DND-41 (cell line): ENCODE results near the gene GALNT7.
A peak's percentile ranks its signal among the peaks of the same experiment; 100 is the strongest.

ENCODE experiments used
- ATAC-seq: fragments of 200-7000 bp; cut with Tn5 transposase; 3 replicates; pipeline ENCODE4 v1.9.1; 2021; ENCODE audit warnings: low read depth; ENCODE audit not compliant: insufficient read depth
- DNase-seq: peaks from one replicate; pipeline ENCODE4 v3.0.0-alpha.2; 2020
- H2AFZ ChIP-seq: 2 replicates; pipeline ENCODE4 v1.6.0; 2012; ENCODE audit warnings: low read depth, low read length
- H3K27ac ChIP-seq: 2 replicates; pipeline ENCODE4 v1.5.1; 2012; ENCODE audit warnings: low read length, inconsistent platforms
- H3K27me3 ChIP-seq: fragments of 200-600 bp; sonication (generic); 2 replicates; pipeline ENCODE4 v1.6.0; 2012; ENCODE audit warnings: low read length, mild to moderate bottlenecking, inconsistent platforms; ENCODE audit not compliant: insufficient read depth, poor library complexity
- H3K36me3 ChIP-seq: 2 replicates; pipeline ENCODE4 v1.5.1; 2012; ENCODE audit warnings: low read length, inconsistent platforms; ENCODE audit not compliant: insufficient read depth
- H3K4me1 ChIP-seq: 2 replicates; pipeline ENCODE4 v1.5.1; 2012; ENCODE audit warnings: mild to moderate bottlenecking, low read length; ENCODE audit not compliant: insufficient read depth
- H3K4me2 ChIP-seq: 2 replicates; pipeline ENCODE4 v1.6.0; 2012; ENCODE audit warnings: mild to moderate bottlenecking, moderate library complexity, low read length, inconsistent platforms; ENCODE audit not compliant: insufficient read depth
- H3K4me3 ChIP-seq, 2 experiments: fragments of 200-600 bp in 1 of 2; shearing (Covaris generic) in 1 of 2; 2 replicates each; pipeline ENCODE4 v1.5.1; 2012 to 2016; ENCODE audit warnings: inconsistent platforms in 2 of 2, low read length in 2 of 2, mild to moderate bottlenecking in 2 of 2, low read depth in 1 of 2, moderate library complexity in 1 of 2
- H3K79me2 ChIP-seq: 2 replicates; pipeline ENCODE4 v1.6.0; 2012; ENCODE audit warnings: low read length, inconsistent platforms; ENCODE audit not compliant: insufficient read depth
- H3K9ac ChIP-seq: 2 replicates; pipeline ENCODE4 v1.6.0; 2012; ENCODE audit warnings: low read depth, mild to moderate bottlenecking, inconsistent platforms, low read length, moderate library complexity
- H3K9me3 ChIP-seq: 2 replicates; pipeline ENCODE4 v1.5.1; 2012; ENCODE audit warnings: low read length, moderate library complexity, mild to moderate bottlenecking, inconsistent platforms; ENCODE audit not compliant: insufficient read depth, severe bottlenecking
- H4K20me1 ChIP-seq: 2 replicates; pipeline ENCODE4 v1.6.0; 2012; ENCODE audit warnings: low read length; ENCODE audit not compliant: insufficient read depth
- EZH2 ChIP-seq: IDR thresholded peaks from 3 replicates; pipeline ENCODE4 v1.6.1; 2012; ENCODE audit warnings: borderline replicate concordance, low read depth, mild to moderate bottlenecking, moderate library complexity, low read length, inconsistent platforms; ENCODE audit not compliant: severe bottlenecking
- TF ChIP-seq, protein P1 (sequence below): IDR thresholded peaks from 2 replicates; pipeline ENCODE4 v1.5.1; 2012; ENCODE audit warnings: borderline replicate concordance, low read length, moderate library complexity, mild to moderate bottlenecking; ENCODE audit not compliant: poor library complexity, severe bottlenecking; ENCODE audit errors: extremely low read depth

The GALNT7 gene

DNA sequence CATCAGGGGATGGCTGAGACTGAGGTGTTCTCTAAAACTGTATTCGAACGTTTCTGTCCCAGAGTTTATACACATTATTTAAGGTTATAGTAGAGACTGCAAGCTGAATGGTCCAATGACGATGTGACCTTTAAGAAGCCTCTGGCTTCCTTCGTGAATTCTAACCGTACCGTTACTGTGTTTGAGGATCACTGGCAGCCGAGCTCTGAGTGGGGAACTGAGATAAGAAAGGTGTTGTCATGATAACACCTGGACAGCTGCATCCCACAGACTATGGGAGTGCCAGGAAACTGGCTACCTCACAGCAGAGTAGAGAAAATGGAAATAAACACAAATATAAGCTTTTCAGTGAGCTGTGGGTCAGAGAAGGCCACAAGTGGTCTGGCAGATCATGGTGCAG, 106.5 kb downstream of the GALNT7 start:
- no peak overlapping the region for H3K4me3 ChIP-seq
- H3K9ac ChIP-seq = no peak overlapping the region
- no peak overlapping the region for H3K27ac ChIP-seq
- H3K79me2 ChIP-seq = peaks cover 99% of the 10 kb centered on the region
- no peaks in the 10 kb centered on the region for H3K27me3 ChIP-seq
- no peak for DNase-seq
- H3K9me3 ChIP-seq = no peaks in the 10 kb centered on the region
- no peak overlapping the region for H2AFZ ChIP-seq
- no peak for ATAC-seq
- TF ChIP-seq, protein P1, sequence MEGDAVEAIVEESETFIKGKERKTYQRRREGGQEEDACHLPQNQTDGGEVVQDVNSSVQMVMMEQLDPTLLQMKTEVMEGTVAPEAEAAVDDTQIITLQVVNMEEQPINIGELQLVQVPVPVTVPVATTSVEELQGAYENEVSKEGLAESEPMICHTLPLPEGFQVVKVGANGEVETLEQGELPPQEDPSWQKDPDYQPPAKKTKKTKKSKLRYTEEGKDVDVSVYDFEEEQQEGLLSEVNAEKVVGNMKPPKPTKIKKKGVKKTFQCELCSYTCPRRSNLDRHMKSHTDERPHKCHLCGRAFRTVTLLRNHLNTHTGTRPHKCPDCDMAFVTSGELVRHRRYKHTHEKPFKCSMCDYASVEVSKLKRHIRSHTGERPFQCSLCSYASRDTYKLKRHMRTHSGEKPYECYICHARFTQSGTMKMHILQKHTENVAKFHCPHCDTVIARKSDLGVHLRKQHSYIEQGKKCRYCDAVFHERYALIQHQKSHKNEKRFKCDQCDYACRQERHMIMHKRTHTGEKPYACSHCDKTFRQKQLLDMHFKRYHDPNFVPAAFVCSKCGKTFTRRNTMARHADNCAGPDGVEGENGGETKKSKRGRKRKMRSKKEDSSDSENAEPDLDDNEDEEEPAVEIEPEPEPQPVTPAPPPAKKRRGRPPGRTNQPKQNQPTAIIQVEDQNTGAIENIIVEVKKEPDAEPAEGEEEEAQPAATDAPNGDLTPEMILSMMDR = no peak
- no peak for TF ChIP-seq EZH2
- no peaks in the 10 kb centered on the region for H3K4me1 ChIP-seq
- H4K20me1 ChIP-seq = peaks cover 21% of the 10 kb centered on the region
- peaks cover 19% of the 10 kb centered on the region for H3K36me3 ChIP-seq
- H3K4me2 ChIP-seq = no peak overlapping the region

DNA sequence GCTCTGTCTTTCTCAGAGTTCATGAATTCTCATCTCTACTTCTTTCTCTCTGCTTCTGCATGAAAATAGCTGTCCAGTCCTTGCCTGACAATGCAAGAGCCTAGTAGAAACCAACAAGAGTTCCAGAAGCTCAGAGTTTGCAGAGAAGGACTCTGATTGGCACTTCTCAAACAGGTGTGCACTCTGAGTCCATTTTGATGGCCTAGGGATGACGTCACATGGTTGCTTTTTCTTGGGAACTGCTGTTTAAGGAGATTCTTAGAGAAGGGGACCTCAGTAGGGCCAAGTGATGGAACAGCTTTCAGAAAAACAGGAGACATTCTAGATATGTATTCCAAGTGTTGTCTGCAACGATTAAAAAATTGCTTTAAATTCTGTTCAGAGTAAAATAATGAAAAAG, 108.7 kb downstream of the GALNT7 start:
- no peak overlapping the region for H3K4me2 ChIP-seq
- H3K9me3 ChIP-seq = no peaks in the 10 kb centered on the region
- no peak overlapping the region for H3K27ac ChIP-seq
- no peak overlapping the region for H3K4me3 ChIP-seq
- peaks cover 17% of the 10 kb centered on the region for H3K36me3 ChIP-seq
- TF ChIP-seq, protein P1 = no peak
- H4K20me1 ChIP-seq = peaks cover 36% of the 10 kb centered on the region
- H2AFZ ChIP-seq = no peak overlapping the region
- H3K9ac ChIP-seq = no peak overlapping the region
- H3K27me3 ChIP-seq = no peaks in the 10 kb centered on the region
- DNase-seq (no peak), ATAC-seq (no peak)
- peaks cover 99% of the 10 kb centered on the region for H3K79me2 ChIP-seq
- H3K4me1 ChIP-seq = no peaks in the 10 kb centered on the region

DNA sequence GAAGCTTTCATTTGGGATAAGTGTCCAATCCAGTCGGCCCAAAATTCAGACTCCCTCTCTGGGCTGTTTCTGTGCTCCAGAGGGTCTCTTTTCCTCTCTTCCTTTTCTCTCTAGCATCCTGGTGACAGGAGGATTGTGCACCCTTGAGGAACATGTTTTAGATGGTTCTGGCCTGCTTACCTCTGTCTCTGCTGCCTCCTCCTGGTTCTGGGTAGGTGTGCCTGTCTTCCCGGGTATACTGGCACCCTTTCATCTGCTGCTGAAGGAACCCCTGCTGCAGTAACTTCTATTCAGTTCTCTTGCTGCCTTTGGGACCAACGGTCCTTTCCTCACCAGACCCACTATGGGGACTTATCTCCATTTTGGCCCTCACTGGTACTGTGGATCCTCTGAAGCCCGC, 112.4 kb downstream of the GALNT7 start:
- H2AFZ ChIP-seq = no peak overlapping the region
- no peaks in the 10 kb centered on the region for H3K9me3 ChIP-seq
- no peak overlapping the region for H3K4me3 ChIP-seq
- H4K20me1 ChIP-seq = peaks cover 22% of the 10 kb centered on the region
- H3K9ac ChIP-seq = no peak overlapping the region
- H3K27me3 ChIP-seq = no peaks in the 10 kb centered on the region
- peak; percentile 61 for DNase-seq
- H3K79me2 ChIP-seq = peaks cover 98% of the 10 kb centered on the region
- TF ChIP-seq, protein P1 = peak; percentile 52
- TF ChIP-seq EZH2 = no peak
- no peaks in the 10 kb centered on the region for H3K4me1 ChIP-seq
- ATAC-seq = peak; percentile 79
- H3K36me3 ChIP-seq = peaks cover 5% of the 10 kb centered on the region; the same call in 1 of the 2 replicates
- H3K4me2 ChIP-seq = no peak overlapping the region
- 0 out of 2 replicates have a peak overlapping the region, but pooled peaks have one; percentile 13 for H3K27ac ChIP-seq
